ENCODE measurements around the gene VSTM1.
A peak's percentile ranks its signal among the peaks of the same experiment; 100 is the strongest.
"Not testable (repeated sequence)": the region's sequence is repeated elsewhere in the genome, so short reads cannot be mapped to it uniquely, and the experiment has no call there.

The VSTM1 gene

GRCh38 chr19:54063350-54064116, at the start of gene VSTM1:
TSS of gene VSTM1 (minus strand) at chr19:54063897. CDS start at chr19:54063777, 120 bp downstream.
- DNase-seq, result no peak

DNA sequence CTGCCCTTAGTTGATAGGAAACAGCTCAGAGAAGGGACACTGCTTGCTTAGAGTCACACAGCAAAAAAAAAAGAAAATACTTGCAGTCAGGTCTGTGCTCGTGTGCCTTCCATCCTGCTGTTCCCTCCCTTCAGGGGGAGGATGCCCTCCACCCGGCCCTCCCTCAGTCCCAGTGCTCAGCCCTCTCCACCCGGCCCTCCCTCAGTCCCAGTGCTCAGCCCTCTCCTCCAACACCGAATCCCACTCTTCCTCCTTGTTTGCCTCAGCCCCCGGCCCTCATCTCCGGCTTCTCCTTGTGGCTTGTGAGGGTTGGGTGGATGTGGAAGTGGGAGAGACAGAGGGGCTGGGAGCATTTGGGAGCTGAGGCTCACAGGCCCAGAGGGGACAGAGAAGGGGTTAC, 46.0 kb upstream of the VSTM1 start:
- DNase-seq, result no peak

DNA sequence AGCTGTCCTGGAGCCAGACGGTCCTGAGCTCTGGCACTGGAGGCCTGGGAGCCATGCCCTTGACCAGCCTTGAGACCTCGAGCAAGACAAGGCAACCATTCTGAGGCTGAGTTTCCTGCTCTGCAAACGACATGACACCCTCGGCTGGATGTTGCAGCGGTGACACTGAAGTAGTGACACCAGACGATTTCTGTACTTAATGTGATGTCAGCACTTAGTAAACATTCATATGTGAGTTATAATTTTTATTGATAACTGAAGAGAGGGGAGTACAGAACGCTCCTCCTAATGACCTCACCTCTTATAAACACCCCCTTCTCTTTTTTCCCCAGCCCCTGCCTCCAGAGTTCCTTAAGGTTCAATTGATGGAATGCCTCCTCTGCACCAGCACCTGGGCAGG, 44.8 kb upstream of the VSTM1 start:
- no peak for DNase-seq

DNA sequence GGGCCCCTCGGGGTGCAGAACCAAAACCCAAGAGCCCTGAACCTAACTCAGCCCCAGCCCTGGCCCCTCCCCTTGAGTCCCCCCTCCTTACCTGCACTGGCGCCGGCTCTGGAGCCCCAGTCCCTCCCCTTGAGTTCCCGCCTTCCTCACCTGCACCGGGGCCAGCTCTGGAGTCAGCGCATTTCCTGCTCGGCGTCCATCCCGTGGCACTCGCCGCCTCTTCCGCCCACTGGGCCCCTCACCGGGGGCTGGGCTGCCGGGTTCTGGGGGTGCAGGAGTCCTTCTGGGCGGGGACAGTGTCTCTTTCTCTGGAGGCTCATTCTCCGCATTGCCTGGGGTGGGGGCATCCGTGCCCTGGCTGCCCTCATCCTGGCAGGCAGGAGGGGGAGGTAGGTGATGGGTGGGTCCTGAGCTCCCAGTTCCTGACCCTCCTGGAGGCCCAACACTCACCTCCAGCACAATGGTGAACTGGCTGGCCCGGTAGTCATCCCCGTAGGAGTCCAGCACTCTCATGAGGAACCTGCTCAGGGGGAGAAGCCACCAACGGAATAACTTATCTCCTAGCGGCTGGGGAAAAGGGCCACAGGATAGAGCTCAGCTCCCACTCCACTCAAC, 44.3 kb upstream of the VSTM1 start:
- DNase-seq, result no peak

DNA sequence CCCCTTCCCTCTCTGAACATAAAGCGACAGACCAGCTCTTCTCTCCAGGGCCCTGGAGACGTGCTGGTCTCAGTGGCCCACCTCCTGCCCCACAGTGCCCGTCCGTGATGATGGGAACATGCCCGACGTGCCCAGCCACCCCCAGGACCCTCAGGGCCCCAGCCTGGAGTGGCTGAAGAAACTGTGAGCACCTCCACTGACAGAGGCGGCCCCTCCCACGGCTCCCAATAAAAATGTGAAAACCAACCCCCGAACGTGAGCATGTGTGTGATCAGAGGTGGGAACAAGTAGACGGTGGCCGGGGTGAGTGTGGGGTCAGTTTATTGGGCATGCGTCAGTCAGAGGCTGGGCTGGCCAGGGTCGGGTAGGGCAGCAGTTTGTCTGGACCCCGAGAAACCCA, 43.0 kb upstream of the VSTM1 start:
- no peak for DNase-seq

- DNase-seq, result no peak
These were observed 42.1 kb upstream of the VSTM1 start for GRCh38 chr19:54105796-54106195.

DNA sequence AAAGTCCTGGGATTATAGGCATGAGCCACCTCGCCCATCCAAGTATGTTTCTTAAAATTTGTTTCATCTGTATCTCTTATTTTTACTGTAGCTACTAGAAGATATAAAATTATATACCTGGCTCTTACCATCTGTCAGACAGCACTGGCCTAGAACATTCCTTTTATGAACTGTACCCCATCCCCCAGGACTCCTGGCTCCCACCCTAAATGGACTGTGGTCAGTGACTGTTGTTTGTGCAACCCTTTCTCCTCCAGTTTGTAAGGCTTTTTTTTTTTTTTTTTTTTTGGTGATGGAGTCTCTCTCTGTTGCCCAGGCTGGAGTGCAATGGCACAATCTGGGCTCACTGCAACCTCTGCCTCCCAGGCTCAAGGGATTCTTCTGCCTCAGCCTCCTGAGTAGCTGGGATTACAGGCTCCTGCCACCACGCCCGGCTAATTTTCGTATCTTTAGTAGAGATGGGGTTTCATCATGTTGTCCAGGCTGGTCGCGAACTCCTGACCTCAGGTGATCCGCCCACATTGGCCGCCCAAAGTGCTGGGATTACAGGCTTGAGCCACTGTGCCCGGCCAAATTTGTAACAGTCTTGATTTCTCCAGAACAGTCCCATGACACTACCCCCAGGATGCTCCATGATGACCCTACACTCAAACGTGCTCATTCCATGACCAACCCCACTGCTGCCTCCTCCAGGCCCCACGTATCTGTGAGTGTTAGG, 41.5 kb upstream of the VSTM1 start:
- no peak for DNase-seq

- peak; percentile 99 for DNase-seq
These were observed 38.9 kb upstream of the VSTM1 start, which contains the start of gene NDUFA3 for GRCh38 chr19:54102421-54103169. TSS of gene NDUFA3 (plus strand) at chr19:54102855. CDS start at chr19:54102879, 24 bp downstream.

DNA sequence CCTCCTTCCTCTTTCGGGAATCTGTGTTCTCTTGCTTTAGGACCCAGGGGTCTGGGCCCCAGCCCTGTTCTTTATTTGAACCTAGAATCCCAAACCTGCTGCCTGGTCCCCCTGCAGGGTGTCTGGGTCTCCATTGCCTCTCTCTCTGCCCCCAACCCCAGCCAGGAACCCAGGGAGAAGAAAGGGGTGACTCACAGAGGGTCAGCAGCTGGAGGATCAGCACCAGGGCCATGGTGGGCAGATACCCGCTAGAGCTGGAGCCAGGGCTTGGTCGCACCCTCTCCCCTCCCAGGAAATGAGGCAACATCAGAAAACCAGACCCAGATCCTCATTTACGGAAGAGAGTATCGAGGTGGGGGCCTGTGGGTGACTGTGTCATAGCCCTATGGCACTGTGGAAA, 36.9 kb upstream of the VSTM1 start, which contains the start of gene OSCAR:
Gene OSCAR (minus strand): TSS at position 243 of the 400 bp plus-strand sequence. CDS start 11 bp downstream, at position 232.
- no peak for DNase-seq

GRCh38 chr19:54099903-54100255, 36.2 kb upstream of the VSTM1 start:
- DNase-seq, result not testable (repeated sequence)

GRCh38 chr19:54099190-54099902, 35.6 kb upstream of the VSTM1 start:
- DNase-seq, result no peak

DNA sequence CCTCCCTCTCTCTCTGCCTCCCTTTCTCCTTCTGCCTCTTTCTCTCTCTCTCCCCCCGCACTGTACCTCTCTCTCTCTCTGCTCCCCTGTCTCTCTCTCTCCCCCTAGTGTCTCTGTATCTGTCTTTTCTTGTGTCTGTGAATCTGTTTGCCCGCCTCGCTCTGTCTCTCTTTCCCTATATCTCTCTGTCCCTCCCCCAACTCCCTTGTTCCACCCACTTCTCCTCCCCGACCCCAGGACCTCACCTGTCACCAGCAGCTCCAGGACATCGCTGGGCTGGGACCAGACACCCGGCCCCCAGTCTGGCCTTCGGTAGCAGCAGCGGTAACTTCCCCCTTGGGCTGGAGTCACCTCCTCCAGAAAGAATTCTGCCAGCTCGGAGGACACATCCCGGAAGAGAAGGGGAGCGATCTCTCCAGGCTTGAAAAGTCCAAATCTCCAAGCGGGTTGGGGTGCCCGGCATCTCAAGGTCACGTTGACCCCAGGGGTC, 33.0 kb upstream of the VSTM1 start:
- peak; percentile 29 for DNase-seq

GRCh38 chr19:54095859-54096616, 32.3 kb upstream of the VSTM1 start:
- peak; percentile 42 for DNase-seq

GRCh38 chr19:54095136-54095858, 31.6 kb upstream of the VSTM1 start:
- no peak for DNase-seq

DNA sequence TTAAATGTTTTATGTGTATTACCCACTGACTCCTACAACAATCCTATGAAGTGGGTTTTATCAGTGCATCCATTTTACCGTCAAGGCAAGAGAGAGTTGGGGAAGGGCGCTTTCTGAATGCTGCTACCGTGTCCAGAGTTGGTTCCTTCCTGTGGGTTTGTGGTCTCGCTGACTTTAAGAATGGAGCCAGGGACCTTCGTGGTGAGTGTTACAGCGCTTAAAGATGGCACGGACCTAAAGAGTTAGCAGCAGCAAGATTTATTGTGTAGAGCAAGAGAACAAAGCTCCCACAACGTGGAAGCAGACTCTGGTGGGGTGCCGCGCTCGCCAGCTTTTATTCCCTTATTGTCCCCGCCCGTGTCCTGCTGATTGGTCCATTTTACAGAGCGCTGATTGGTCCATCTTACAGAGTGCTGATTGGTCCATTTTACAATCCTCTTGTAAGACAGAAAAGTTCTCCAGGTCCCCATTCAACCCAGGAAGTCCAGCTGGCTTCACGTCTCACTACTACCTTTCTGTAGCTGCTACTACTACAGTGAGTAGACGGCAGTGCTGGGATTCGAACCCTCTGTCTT, 30.8 kb upstream of the VSTM1 start:
- no peak for DNase-seq

GRCh38 chr19:54084410-54084809, 20.7 kb upstream of the VSTM1 start:
- no peak for DNase-seq

DNA sequence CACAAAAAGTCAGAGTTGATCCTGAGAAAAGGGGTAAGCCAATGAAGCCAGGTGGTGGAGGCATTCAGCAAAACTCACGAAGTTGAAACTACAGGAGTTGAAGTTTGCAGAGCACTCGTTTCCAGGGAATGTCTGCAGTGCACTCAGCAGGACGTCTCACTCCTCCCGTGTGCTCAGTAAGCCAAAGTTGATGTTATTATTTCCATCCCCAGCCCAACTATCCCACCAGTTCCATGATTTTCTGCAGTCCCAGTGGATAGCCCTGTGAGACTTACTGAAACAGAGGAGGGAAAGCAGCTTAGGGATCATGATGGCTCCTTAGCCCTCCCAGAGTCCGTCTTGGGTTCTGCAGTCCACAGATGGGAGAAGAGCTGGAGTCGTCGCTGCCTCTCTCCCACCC, 17.3 kb upstream of the VSTM1 start, which contains the start of gene TARM1:
Gene TARM1 (minus strand): TSS at position 334 of the 400 bp plus-strand sequence. CDS start 25 bp downstream, at position 309.
- DNase-seq, result no peak

DNA sequence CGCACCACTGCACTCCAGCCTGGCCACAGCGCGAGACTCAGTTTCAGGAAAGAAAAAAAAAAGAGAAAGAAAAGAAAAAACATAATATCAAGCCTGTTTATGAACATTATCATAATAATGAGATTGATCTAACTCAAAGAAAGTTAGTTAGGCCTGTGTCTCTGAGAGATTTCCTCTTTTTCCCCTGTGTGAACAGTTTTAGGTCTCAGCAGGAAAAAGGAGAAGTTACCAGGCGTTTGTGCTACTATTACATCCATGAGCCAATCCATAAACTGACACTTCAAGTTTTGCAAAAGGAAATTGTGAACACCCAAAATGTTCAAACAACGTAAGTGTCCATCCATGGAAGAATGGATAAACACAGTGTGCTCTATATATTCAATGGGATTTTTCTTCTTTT, 13.6 kb upstream of the VSTM1 start:
- DNase-seq, result no peak

DNA sequence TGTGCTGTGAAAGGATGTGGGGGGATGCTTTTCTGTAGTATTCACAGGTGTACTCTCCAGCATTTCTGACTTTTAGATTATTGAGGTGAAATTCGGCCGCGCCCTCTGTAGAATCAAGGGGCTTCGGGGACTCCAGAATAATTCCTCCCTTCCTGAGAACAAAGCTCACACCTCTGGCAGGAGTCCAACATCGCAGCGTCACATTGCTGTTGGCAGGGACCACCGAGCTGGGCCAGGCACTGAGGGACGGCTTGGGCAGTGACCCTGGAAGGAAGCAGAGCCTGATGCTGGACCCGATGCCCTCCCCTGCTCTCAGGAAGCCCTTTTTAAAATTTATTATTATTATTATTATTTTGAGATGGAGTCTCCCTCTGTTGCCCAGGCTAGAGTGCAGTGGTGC, 11.2 kb upstream of the VSTM1 start:
- no peak for DNase-seq

- DNase-seq, result no peak
These were observed 10.1 kb upstream of the VSTM1 start for GRCh38 chr19:54073829-54074228.
